Measurements from ENCODE around the gene ZWILCH. TPM values are rescaled to one million over a fixed set of nuclear protein-coding genes. Genes with fewer than 3 reads are reported as not detected.
"Not testable (repeated sequence)": the region's sequence is repeated elsewhere in the genome, so short reads cannot be mapped to it uniquely, and the experiment has no call there.

ZWILCH gene
- total RNA-seq, 2 donors from 2014 or later, result 6.1 to 11.4 TPM

DNA sequence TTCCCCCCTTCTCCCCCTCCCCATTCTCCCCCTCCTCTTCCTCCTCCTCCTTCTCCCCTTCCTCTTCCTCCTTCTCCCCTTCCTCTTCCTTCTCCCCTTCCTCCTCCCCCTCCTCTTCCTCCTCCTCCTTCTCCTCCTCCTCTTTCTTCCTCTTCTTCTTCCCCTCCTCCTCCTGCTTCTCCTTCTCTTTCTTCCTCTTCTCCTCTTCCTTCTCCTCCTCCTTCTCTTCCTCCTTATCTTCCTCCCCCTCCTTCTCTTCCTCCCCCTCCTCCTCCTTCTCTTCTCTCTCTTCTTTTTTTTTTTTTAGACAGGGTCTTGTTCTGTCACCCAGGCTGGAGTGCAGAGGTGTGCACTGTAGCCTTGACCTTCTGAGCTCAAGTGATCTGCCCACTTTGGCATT lies 81.9 kb downstream of the ZWILCH start:
- H3K27me3 ChIP-seq (replicated peaks; ENCODE audit: insufficient read depth), result no peaks in the 10 kb centered on the region
- intact Hi-C loops (cut with DNase I), result no loop called here
- TF ChIP-seq, protein P1, sequence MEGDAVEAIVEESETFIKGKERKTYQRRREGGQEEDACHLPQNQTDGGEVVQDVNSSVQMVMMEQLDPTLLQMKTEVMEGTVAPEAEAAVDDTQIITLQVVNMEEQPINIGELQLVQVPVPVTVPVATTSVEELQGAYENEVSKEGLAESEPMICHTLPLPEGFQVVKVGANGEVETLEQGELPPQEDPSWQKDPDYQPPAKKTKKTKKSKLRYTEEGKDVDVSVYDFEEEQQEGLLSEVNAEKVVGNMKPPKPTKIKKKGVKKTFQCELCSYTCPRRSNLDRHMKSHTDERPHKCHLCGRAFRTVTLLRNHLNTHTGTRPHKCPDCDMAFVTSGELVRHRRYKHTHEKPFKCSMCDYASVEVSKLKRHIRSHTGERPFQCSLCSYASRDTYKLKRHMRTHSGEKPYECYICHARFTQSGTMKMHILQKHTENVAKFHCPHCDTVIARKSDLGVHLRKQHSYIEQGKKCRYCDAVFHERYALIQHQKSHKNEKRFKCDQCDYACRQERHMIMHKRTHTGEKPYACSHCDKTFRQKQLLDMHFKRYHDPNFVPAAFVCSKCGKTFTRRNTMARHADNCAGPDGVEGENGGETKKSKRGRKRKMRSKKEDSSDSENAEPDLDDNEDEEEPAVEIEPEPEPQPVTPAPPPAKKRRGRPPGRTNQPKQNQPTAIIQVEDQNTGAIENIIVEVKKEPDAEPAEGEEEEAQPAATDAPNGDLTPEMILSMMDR (IDR thresholded peaks at IDR 0.05), result no peak
- TF ChIP-seq POLR2A (IDR thresholded peaks at IDR 0.05), result no peak
- no peak for TF ChIP-seq POLR2AphosphoS5 (IDR thresholded peaks at IDR 0.05)
- no peaks in the 10 kb centered on the region for H3K4me1 ChIP-seq (replicated peaks)
- no peaks in the 10 kb centered on the region for H3K36me3 ChIP-seq
- no peak for DNase-seq (ENCODE audit: low spot score)
- no peaks in the 10 kb centered on the region for H3K9me3 ChIP-seq
- H3K27ac ChIP-seq, result no peak overlapping the region
- H3K4me3 ChIP-seq, result no peak overlapping the region

DNA sequence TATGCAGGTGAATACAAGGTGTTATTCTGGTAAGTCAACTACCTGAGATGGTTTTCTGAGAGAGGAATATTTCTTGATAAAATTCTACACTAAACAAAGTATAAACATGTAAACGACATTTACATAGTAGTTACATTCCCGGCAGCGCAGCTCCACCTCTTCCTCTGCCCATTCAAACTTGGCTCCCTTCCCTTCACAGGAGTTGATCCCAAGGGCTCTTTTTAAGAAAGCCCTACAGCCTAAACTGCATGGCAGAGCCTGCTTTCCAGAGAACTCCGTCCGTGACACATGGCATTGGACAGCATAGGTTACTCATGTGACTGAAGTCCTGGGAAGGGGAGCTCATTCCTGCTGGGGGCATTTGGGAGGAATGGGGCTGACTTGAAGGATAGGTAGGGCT lies 82.6 kb downstream of the ZWILCH start:
- no peak for TF ChIP-seq POLR2A (IDR thresholded peaks at IDR 0.05)
- no peak for TF ChIP-seq POLR2AphosphoS5 (IDR thresholded peaks at IDR 0.05)
- TF ChIP-seq, protein P1 (IDR thresholded peaks at IDR 0.05), result no peak
- H3K9me3 ChIP-seq, result no peaks in the 10 kb centered on the region
- DNase-seq (ENCODE audit: low spot score), result no peak
- no peaks in the 10 kb centered on the region for H3K36me3 ChIP-seq
- no peaks in the 10 kb centered on the region for H3K4me1 ChIP-seq (replicated peaks)
- intact Hi-C loops (cut with DNase I), result no loop called here
- H3K4me3 ChIP-seq, result no peak overlapping the region
- no peak overlapping the region for H3K27ac ChIP-seq
- H3K27me3 ChIP-seq (replicated peaks; ENCODE audit: insufficient read depth), result no peaks in the 10 kb centered on the region
- WGBS, result 35% methylated on average over 5 of the region's 5 CpGs

DNA sequence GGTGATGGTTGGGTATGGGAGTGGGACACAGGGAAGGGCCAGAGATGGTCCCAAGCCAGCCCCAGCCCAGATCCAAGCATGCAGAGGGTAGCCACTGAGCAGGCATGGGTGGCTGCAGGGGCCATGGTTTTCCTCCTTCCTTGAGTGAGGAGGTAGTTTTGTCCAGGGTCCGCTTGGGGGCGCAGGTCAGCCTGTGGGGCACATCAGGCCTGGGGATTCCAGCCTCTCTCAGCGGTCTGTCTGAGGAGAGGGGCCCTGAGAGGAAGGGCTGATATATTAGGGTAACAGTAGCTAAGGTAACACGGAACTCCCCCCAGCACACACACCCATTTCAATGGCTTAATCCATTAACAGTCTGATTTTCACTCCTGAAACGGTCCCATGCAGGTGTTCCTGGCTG lies 83.4 kb downstream of the ZWILCH start:
- 55% methylated on average over 5 of the region's 5 CpGs for WGBS
- Histone ChIP-seq H3K36me3 (no peaks in the 10 kb centered on the region), H3K4me1 (replicated peaks) (no peaks in the 10 kb centered on the region), H3K27me3 (replicated peaks; ENCODE audit: insufficient read depth) (no peaks in the 10 kb centered on the region), H3K27ac (no peak overlapping the region), H3K4me3 (no peak overlapping the region), H3K9me3 (no peaks in the 10 kb centered on the region)
- no peak for TF ChIP-seq POLR2A (IDR thresholded peaks at IDR 0.05)
- TF ChIP-seq, protein P1 (IDR thresholded peaks at IDR 0.05), result no peak
- no peak for TF ChIP-seq POLR2AphosphoS5 (IDR thresholded peaks at IDR 0.05)
- no peak for DNase-seq (ENCODE audit: low spot score)
- intact Hi-C loops (cut with DNase I), result no loop called here

DNA sequence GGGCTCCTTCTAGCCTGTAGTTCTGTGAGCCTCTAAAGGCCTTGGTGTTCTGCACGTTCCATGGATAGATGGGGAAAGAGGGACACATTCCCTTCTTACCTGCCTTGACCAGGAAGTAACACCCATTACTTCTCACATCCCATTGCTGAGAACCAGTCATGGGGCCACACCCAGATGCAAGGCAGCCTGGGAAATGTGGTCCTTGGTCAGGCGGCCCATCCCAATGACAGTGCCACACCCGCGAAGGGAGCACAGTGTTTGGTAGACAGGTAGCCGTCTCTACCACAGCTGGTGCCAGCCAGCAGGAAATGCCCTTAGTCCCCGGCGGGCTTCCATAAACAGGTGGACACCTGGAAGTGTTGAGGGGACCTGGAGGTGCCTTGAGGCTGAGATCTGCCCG lies 83.8 kb downstream of the ZWILCH start:
- no peak for TF ChIP-seq POLR2AphosphoS5 (IDR thresholded peaks at IDR 0.05)
- TF ChIP-seq, protein P1 (IDR thresholded peaks at IDR 0.05), result no peak
- TF ChIP-seq POLR2A (IDR thresholded peaks at IDR 0.05), result no peak
- DNase-seq (ENCODE audit: low spot score), result no peak
- no peaks in the 10 kb centered on the region for H3K4me1 ChIP-seq (replicated peaks)
- H3K36me3 ChIP-seq, result no peaks in the 10 kb centered on the region
- no peaks in the 10 kb centered on the region for H3K9me3 ChIP-seq
- 74% methylated on average over 8 of the region's 8 CpGs for WGBS
- intact Hi-C loops (cut with DNase I), result no loop called here
- no peak overlapping the region for H3K27ac ChIP-seq
- H3K27me3 ChIP-seq (replicated peaks; ENCODE audit: insufficient read depth), result no peaks in the 10 kb centered on the region
- no peak overlapping the region for H3K4me3 ChIP-seq

DNA sequence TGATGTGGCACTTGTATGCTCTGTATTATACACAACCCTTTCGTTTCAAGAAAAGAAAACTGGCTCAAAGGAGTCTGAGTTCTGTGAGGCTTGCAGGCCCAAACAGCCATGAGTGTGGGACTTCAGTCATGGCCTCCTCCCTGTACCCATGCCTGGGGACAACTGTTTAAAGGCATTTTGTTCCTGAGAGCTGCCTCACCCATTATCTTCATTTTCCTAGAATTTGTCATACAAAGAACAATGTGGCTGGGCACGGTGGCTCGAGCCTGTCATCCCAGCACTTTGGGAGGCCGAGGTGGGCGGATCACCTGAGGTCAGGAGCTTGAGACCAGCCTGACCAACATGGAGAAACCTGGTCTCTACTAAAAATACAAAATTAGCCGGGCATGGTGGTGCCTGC lies 84.3 kb downstream of the ZWILCH start:
- H3K4me3 ChIP-seq; H3K27ac ChIP-seq; intact Hi-C loops (cut with DNase I); H3K4me1 ChIP-seq (replicated peaks); H3K27me3 ChIP-seq (replicated peaks; ENCODE audit: insufficient read depth); H3K9me3 ChIP-seq; H3K36me3 ChIP-seq; DNase-seq (ENCODE audit: low spot score): not testable (repeated sequence)
- WGBS, result 92% methylated on average over 6 of the region's 6 CpGs

Measured in prostate gland (tissue), 2 donors.